ENCODE data around the gene HEXD. TPM values are rescaled to one million over a fixed set of nuclear protein-coding genes. Genes with fewer than 3 reads are reported as not detected.

HEXD gene
- total RNA-seq, 1 donor from 2014 or later: 9.7 TPM

- Histone ChIP-seq H3K4me3 (ENCODE audit: low read depth, low read length) (no peak overlapping the region), H3K27me3 (ENCODE audit: control insufficient read depth, insufficient read depth, low read length) (peaks cover 2% of the 10 kb centered on the region), H3K36me3 (ENCODE audit: control insufficient read depth, insufficient read depth, low read length) (no peaks in the 10 kb centered on the region)
- DNase-seq (ENCODE audit: low read depth) (no peak), FAIRE-seq (no peak)
- TF ChIP-seq CTCF (IDR thresholded peaks at IDR 0.05; ENCODE audit: insufficient read depth, low read length, severe bottlenecking): no peak
These were observed 31.8 kb upstream of the HEXD start for GRCh38 chr17:82386255-82386831.

DNA sequence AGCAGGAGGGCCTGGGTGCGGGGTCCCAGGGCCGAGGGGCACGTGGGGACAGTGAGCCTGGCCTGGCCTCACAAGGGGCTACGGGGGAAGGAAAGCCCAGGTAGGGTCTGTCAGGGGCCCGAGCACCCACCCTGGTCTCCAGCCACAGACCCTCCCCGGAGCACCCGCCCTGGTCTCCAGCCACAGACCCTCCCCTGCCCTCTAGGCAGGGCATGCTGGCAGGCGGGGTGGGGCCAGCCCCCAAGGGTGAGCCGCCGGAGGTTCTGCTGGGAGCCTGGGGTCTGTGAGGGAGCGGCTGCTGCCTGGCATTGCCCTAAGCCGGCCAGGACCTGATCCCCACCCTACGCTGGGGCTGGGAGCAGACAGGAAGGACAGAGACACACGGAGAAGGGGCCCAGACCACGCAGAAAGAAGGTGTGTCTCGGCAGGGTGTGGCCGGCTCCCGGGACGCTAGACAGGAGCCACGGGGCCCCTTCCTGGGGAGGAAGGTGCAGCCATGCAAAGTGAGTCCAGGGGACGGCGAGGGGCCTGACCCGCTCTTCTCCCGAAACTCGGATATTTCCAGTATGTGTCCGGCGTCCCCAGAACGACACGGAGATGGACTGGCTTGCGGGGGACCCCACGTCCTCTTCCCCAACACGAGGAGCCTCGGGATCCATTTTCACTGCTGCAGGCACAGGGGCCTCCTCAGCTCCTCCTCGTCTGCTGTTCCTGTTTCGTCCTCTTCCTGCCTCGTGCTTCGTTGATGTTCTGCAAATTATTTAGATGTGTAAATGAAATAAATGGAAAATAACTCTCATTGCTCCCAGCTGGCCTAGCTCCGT lies 31.1 kb upstream of the HEXD start:
- Histone ChIP-seq H3K36me3 (ENCODE audit: control insufficient read depth, insufficient read depth, low read length) (peaks cover 1% of the 10 kb centered on the region), H3K27me3 (ENCODE audit: control insufficient read depth, insufficient read depth, low read length) (peaks cover 2% of the 10 kb centered on the region), H3K4me3 (ENCODE audit: low read depth, low read length) (no peak overlapping the region)
- no peak for FAIRE-seq
- no peak for DNase-seq (ENCODE audit: low read depth)
- no peak for TF ChIP-seq CTCF (IDR thresholded peaks at IDR 0.05; ENCODE audit: insufficient read depth, low read length, severe bottlenecking)

DNA sequence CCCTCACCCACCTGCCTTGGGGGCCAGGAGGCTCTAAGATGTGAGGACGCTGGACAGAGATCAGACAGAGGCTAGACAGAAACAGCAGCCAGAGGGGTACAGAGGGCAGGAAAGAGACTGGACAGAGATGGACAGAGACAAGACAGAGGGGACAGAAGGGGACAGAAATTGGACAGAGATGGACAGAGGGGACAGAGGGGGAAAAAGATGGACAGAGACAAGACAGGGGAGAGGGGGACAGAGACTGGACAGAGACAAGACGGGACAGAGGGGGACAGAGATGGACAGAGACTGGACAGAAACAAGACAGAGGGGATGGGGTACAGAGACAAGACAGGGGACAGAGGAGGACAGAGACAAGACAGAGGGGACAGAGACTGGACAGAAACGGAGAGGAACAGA lies 30.4 kb upstream of the HEXD start:
- FAIRE-seq (no peak), DNase-seq (ENCODE audit: low read depth) (no peak)
- peaks cover 2% of the 10 kb centered on the region for H3K27me3 ChIP-seq (ENCODE audit: control insufficient read depth, insufficient read depth, low read length)
- no peak overlapping the region for H3K4me3 ChIP-seq (ENCODE audit: low read depth, low read length)
- no peak for TF ChIP-seq CTCF (IDR thresholded peaks at IDR 0.05; ENCODE audit: insufficient read depth, low read length, severe bottlenecking)
- peaks cover 1% of the 10 kb centered on the region for H3K36me3 ChIP-seq (ENCODE audit: control insufficient read depth, insufficient read depth, low read length)

DNA sequence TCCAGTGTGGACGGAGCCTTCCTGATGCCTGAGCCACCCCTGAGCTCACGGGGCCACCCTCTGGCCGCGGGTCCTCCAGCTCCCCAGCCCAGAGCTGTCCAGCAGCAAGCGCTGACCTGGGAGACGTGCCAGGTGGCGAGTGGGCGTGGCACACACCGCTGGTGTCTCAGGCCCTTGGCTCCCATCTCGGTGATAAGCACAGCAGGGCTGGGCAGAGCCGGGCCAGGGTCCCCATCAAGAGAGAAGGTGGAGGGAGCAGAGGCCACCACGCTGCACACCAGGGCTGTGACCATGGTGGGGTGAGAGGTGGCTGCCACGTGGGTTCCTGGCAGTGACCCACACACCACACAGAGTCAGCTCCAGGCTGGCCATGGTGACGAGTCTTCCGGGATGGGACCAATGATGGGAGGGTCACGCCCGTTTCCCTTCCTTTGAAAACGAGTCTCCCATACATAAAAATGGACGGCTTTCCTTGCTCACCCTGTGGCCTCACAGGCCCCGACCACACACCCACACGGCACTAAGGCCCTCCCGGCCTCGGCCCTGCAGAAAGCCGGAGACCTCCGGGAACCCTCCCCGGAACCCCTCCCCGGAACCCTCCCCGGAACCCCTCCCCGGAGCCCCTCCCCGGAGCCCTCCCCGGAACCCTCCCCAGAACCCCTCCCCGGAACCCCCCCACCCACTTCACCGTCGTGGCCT lies 29.8 kb upstream of the HEXD start:
- DNase-seq (ENCODE audit: low read depth) (no peak), FAIRE-seq (peak; percentile 47)
- TF ChIP-seq CTCF (IDR thresholded peaks at IDR 0.05; ENCODE audit: insufficient read depth, low read length, severe bottlenecking): no peak
- Histone ChIP-seq H3K36me3 (ENCODE audit: control insufficient read depth, insufficient read depth, low read length) (peaks cover 1% of the 10 kb centered on the region), H3K4me3 (ENCODE audit: low read depth, low read length) (no peak overlapping the region), H3K27me3 (ENCODE audit: control insufficient read depth, insufficient read depth, low read length) (peaks cover 2% of the 10 kb centered on the region)

DNA sequence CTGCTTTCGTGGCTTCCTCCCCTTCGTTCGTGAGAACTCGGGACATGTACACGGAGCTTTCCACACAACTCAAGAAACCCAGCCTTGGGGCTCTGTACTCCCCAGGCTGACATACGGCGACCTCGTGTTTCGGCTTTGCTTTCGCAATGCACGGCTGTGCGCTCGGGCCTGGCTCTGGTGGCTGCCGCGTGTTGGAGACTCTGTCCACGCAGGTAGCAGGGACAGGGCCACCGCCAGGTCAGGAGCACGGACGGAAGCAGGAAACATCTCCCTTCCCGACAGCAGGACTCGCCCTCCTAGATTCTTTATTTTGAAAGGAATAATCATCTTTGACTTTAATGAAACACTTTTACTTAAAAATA lies 29.2 kb upstream of the HEXD start:
- DNase-seq (ENCODE audit: low read depth): no peak
- no peak for FAIRE-seq
- Histone ChIP-seq H3K4me3 (ENCODE audit: low read depth, low read length) (no peak overlapping the region), H3K27me3 (ENCODE audit: control insufficient read depth, insufficient read depth, low read length) (peaks cover 2% of the 10 kb centered on the region), H3K36me3 (ENCODE audit: control insufficient read depth, insufficient read depth, low read length) (peaks cover 1% of the 10 kb centered on the region)
- no peak for TF ChIP-seq CTCF (IDR thresholded peaks at IDR 0.05; ENCODE audit: insufficient read depth, low read length, severe bottlenecking)
